ENCODE results near the gene LENEP.

The LENEP gene

GRCh38 chr1:154960446-154961136 lies 32.8 kb upstream of the LENEP start:
- DNase-seq (ENCODE audit: low read depth) = no peak

GRCh38 chr1:154961207-154962155 lies 31.9 kb upstream of the LENEP start, which contains the start of gene PYGO2:
Gene PYGO2 (minus strand): TSS chr1:154961782. CDS start chr1:154961576, 206 bp downstream.
- no peak for DNase-seq (ENCODE audit: low read depth)

GRCh38 chr1:154962156-154962749 lies 31.1 kb upstream of the LENEP start:
- no peak for DNase-seq (ENCODE audit: low read depth)

GRCh38 chr1:154962795-154963330 lies 30.5 kb upstream of the LENEP start:
- DNase-seq (ENCODE audit: low read depth) = no peak

GRCh38 chr1:154963643-154964042 lies 29.7 kb upstream of the LENEP start:
- DNase-seq (ENCODE audit: low read depth) = no peak

GRCh38 chr1:154964359-154964758 lies 29.0 kb upstream of the LENEP start:
- no peak for DNase-seq (ENCODE audit: low read depth)

GRCh38 chr1:154966111-154966510 lies 27.3 kb upstream of the LENEP start:
- no peak for DNase-seq (ENCODE audit: low read depth)

GRCh38 chr1:154967331-154967950 lies 25.9 kb upstream of the LENEP start:
- no peak for DNase-seq (ENCODE audit: low read depth)

GRCh38 chr1:154968731-154969130 lies 24.7 kb upstream of the LENEP start:
- DNase-seq (ENCODE audit: low read depth) = no peak

- no peak for DNase-seq (ENCODE audit: low read depth)
These were observed 24.1 kb upstream of the LENEP start for GRCh38 chr1:154969246-154969645.

GRCh38 chr1:154969860-154970452 lies 23.4 kb upstream of the LENEP start:
- no peak for DNase-seq (ENCODE audit: low read depth)

GRCh38 chr1:154970631-154971340 lies 22.6 kb upstream of the LENEP start, which contains the start of gene SHC1:
Gene SHC1 (minus strand): TSS chr1:154970747. CDS start chr1:154970526, 221 bp downstream.
- peak; percentile 83 for DNase-seq (ENCODE audit: low read depth)

- DNase-seq (ENCODE audit: low read depth) = no peak
These were observed 21.9 kb upstream of the LENEP start for GRCh38 chr1:154971341-154971998.

- no peak for DNase-seq (ENCODE audit: low read depth)
These were observed 21.2 kb upstream of the LENEP start for GRCh38 chr1:154972213-154972516.

- DNase-seq (ENCODE audit: low read depth) = peak; percentile 92
These were observed 20.7 kb upstream of the LENEP start for GRCh38 chr1:154972517-154973343.

GRCh38 chr1:154973344-154974101 lies 19.9 kb upstream of the LENEP start:
- DNase-seq (ENCODE audit: low read depth) = peak; percentile 96

GRCh38 chr1:154974102-154974807 lies 19.1 kb upstream of the LENEP start, which contains the start of gene CKS1B:
Gene CKS1B (plus strand): TSS chr1:154974681. CDS start chr1:154974746, 65 bp downstream.
- peak; percentile 99 for DNase-seq (ENCODE audit: low read depth)

All from HS-27A (cell line).